ENCODE data around the gene SLC9A8.

DNA sequence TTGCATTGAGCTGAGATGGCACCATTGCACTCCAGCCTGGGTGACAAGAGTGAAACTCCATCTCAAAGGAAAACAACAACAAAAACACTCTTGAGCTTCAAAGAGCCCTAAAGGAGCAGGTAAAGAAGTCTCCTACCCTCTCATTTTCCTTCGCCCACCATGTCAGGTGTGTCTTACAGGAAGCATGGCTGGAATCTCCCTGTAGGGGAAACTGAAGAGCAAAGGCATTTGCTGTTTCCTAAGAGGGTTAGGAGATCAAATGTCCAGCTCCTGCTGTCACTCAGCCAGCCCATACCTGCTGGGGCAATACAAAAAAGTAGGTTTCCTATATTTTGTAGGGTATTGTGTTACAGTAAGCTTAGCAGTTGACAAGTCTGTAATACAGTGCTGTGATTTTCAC is 59.4 kb downstream of the SLC9A8 start:
- TF ChIP-seq CTCF (IDR thresholded peaks at IDR 0.05) (no peak), TP53 (CRISPR knock-in tag; IDR thresholded peaks at IDR 0.05) (no peak), NFE2L1 (CRISPR knock-in tag; IDR thresholded peaks at IDR 0.05) (no peak), USF2 (CRISPR knock-in tag; IDR thresholded peaks at IDR 0.05) (no peak), GABPB1 (CRISPR knock-in tag; IDR thresholded peaks at IDR 0.05) (no peak)
